ENCODE results near the gene BOC.

BOC gene

GRCh38 chr3:113254171-113254947 lies 43.0 kb downstream of the BOC start:
- Histone ChIP-seq H3K4me3 (ENCODE audit: low read length) (no peak overlapping the region), H3K9me2 (replicated peaks; ENCODE audit: control insufficient read depth, low read length) (no peaks in the 10 kb centered on the region), H3F3A (ENCODE audit: control insufficient read depth, insufficient read depth) (no peaks in the 10 kb centered on the region), H3K79me2 (ENCODE audit: control insufficient read depth, low read length) (no peaks in the 10 kb centered on the region), H3K27ac (ENCODE audit: low read depth, low read length) (no peak overlapping the region), H3K4me1 (ENCODE audit: control insufficient read depth, low read length) (no peaks in the 10 kb centered on the region), H3K4me2 (ENCODE audit: low read length) (no peak overlapping the region), H3K27me3 (ENCODE audit: control insufficient read depth, low read length) (no peaks in the 10 kb centered on the region), H3K9me3 (ENCODE audit: control insufficient read depth, insufficient read depth, low read length) (no peaks in the 10 kb centered on the region), H3K36me3 (ENCODE audit: control insufficient read depth, low read length) (no peaks in the 10 kb centered on the region), H4K20me1 (ENCODE audit: control insufficient read depth, insufficient read depth, low read depth, low read length) (no peaks in the 10 kb centered on the region)
- no peak for TF ChIP-seq EZH2phosphoT487 (IDR thresholded peaks at IDR 0.05; ENCODE audit: borderline replicate concordance, low read length)
- TF ChIP-seq, protein P1, sequence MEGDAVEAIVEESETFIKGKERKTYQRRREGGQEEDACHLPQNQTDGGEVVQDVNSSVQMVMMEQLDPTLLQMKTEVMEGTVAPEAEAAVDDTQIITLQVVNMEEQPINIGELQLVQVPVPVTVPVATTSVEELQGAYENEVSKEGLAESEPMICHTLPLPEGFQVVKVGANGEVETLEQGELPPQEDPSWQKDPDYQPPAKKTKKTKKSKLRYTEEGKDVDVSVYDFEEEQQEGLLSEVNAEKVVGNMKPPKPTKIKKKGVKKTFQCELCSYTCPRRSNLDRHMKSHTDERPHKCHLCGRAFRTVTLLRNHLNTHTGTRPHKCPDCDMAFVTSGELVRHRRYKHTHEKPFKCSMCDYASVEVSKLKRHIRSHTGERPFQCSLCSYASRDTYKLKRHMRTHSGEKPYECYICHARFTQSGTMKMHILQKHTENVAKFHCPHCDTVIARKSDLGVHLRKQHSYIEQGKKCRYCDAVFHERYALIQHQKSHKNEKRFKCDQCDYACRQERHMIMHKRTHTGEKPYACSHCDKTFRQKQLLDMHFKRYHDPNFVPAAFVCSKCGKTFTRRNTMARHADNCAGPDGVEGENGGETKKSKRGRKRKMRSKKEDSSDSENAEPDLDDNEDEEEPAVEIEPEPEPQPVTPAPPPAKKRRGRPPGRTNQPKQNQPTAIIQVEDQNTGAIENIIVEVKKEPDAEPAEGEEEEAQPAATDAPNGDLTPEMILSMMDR (IDR thresholded peaks at IDR 0.05; ENCODE audit: low read depth, low read length, poor library complexity, severe bottlenecking): no peak

GRCh38 chr3:113255100-113255853 lies 43.9 kb downstream of the BOC start:
- Histone ChIP-seq H3K9me2 (replicated peaks; ENCODE audit: control insufficient read depth, low read length) (no peaks in the 10 kb centered on the region), H4K20me1 (ENCODE audit: control insufficient read depth, insufficient read depth, low read depth, low read length) (no peaks in the 10 kb centered on the region), H3K4me2 (ENCODE audit: low read length) (no peak overlapping the region), H3K9me3 (ENCODE audit: control insufficient read depth, insufficient read depth, low read length) (no peaks in the 10 kb centered on the region), H3K36me3 (ENCODE audit: control insufficient read depth, low read length) (no peaks in the 10 kb centered on the region), H3K4me3 (ENCODE audit: low read length) (no peak overlapping the region), H3F3A (ENCODE audit: control insufficient read depth, insufficient read depth) (no peaks in the 10 kb centered on the region), H3K4me1 (ENCODE audit: control insufficient read depth, low read length) (no peaks in the 10 kb centered on the region), H3K27me3 (ENCODE audit: control insufficient read depth, low read length) (no peaks in the 10 kb centered on the region), H3K27ac (ENCODE audit: low read depth, low read length) (no peak overlapping the region), H3K79me2 (ENCODE audit: control insufficient read depth, low read length) (no peaks in the 10 kb centered on the region)
- no peak for TF ChIP-seq EZH2phosphoT487 (IDR thresholded peaks at IDR 0.05; ENCODE audit: borderline replicate concordance, low read length)
- TF ChIP-seq, protein P1 (IDR thresholded peaks at IDR 0.05; ENCODE audit: low read depth, low read length, poor library complexity, severe bottlenecking): no peak

- no peaks in the 10 kb centered on the region for H3K9me3 ChIP-seq (ENCODE audit: control insufficient read depth, insufficient read depth, low read length)
- H3K4me1 ChIP-seq (ENCODE audit: control insufficient read depth, low read length): no peaks in the 10 kb centered on the region
- no peak overlapping the region for H3K27ac ChIP-seq (ENCODE audit: low read depth, low read length)
- H3K27me3 ChIP-seq (ENCODE audit: control insufficient read depth, low read length): no peaks in the 10 kb centered on the region
- no peaks in the 10 kb centered on the region for H3K36me3 ChIP-seq (ENCODE audit: control insufficient read depth, low read length)
- no peaks in the 10 kb centered on the region for H3F3A ChIP-seq (ENCODE audit: control insufficient read depth, insufficient read depth)
- no peak overlapping the region for H3K4me3 ChIP-seq (ENCODE audit: low read length)
- no peak for TF ChIP-seq EZH2phosphoT487 (IDR thresholded peaks at IDR 0.05; ENCODE audit: borderline replicate concordance, low read length)
- TF ChIP-seq, protein P1 (IDR thresholded peaks at IDR 0.05; ENCODE audit: low read depth, low read length, poor library complexity, severe bottlenecking): no peak
- no peak overlapping the region for H3K4me2 ChIP-seq (ENCODE audit: low read length)
- H3K9me2 ChIP-seq (replicated peaks; ENCODE audit: control insufficient read depth, low read length): no peaks in the 10 kb centered on the region
- no peaks in the 10 kb centered on the region for H4K20me1 ChIP-seq (ENCODE audit: control insufficient read depth, insufficient read depth, low read depth, low read length)
- H3K79me2 ChIP-seq (ENCODE audit: control insufficient read depth, low read length): no peaks in the 10 kb centered on the region
These were observed 44.7 kb downstream of the BOC start for GRCh38 chr3:113255854-113256615.

Data from DOHH2 (cell line).